K562 (cell line): Measurements from ENCODE around the gene LASP1.

Experiments
- CCAR2 ChIP-seq: fragments of 200-400 bp; formaldehyde crosslinking; IDR thresholded peaks from 2 replicates; pipeline ENCODE4 v1.6.1; 2017; ENCODE audit warnings: mild to moderate bottlenecking, low read depth, low read length
- MXI1 ChIP-seq: IDR thresholded peaks from 2 replicates; pipeline ENCODE4 v1.6.1; 2011; ENCODE audit warnings: low read depth, mild to moderate bottlenecking, improper control_type of control experiment, low read length
- NFIC ChIP-seq: fragments of 450-650 bp; IDR thresholded peaks from 2 replicates; pipeline ENCODE4 v1.6.1; 2017; ENCODE audit warnings: mild to moderate bottlenecking, inconsistent platforms

- TF ChIP-seq CCAR2 (no peak), MXI1 (no peak), NFIC (no peak)
Observed at GRCh38 chr17:38864636-38865398, 5.0 kb upstream of the LASP1 start.
